Hematopoietic multipotent progenitor cell treated with erythropoietin and hydrocortisone succinate and interleukin-3 and kit ligand, for 17 days (in vitro differentiated cells): ENCODE data around the gene RIN1.
"Not testable (repeated sequence)": the region's sequence is repeated elsewhere in the genome, so short reads cannot be mapped to it uniquely, and the experiment has no call there.

Experiments
- DNase-seq: peaks from one replicate; pipeline ENCODE4 v3.0.0-alpha.2; 2015; ENCODE audit warnings: low spot score

Gene RIN1

GRCh38 chr11:66336234-66337102, at the start of gene RIN1:
Gene RIN1 (minus strand): TSS chr11:66336434. CDS start chr11:66336402, 32 bp downstream.
- DNase-seq, result no peak

GRCh38 chr11:66384316-66384715, 48.1 kb upstream of the RIN1 start:
- not testable (repeated sequence) for DNase-seq

- DNase-seq, result not testable (repeated sequence)
Measured at GRCh38 chr11:66380264-66380663, 44.0 kb upstream of the RIN1 start.

- not testable (repeated sequence) for DNase-seq
Measured at GRCh38 chr11:66373690-66374287, 37.6 kb upstream of the RIN1 start.

- DNase-seq, result no peak
Measured at GRCh38 chr11:66373265-66373664, 37.0 kb upstream of the RIN1 start.

- DNase-seq, result no peak
Measured at GRCh38 chr11:66371627-66372415, 35.6 kb upstream of the RIN1 start, which contains the start of gene SLC29A2. Gene SLC29A2 (minus strand): TSS chr11:66371760. CDS start chr11:66371591, 169 bp downstream.

GRCh38 chr11:66369073-66369894, 33.0 kb upstream of the RIN1 start:
- no peak for DNase-seq

GRCh38 chr11:66368484-66368883, 32.2 kb upstream of the RIN1 start:
- DNase-seq, result no peak

- no peak for DNase-seq
Measured at GRCh38 chr11:66367561-66368312, 31.5 kb upstream of the RIN1 start.

GRCh38 chr11:66366844-66367477, 30.7 kb upstream of the RIN1 start:
- DNase-seq, result no peak

- no peak for DNase-seq
Measured at GRCh38 chr11:66365711-66366619, 29.7 kb upstream of the RIN1 start.

- no peak for DNase-seq
Measured at GRCh38 chr11:66365166-66365565, 28.9 kb upstream of the RIN1 start.

GRCh38 chr11:66363805-66364535, 27.7 kb upstream of the RIN1 start:
- peak; percentile 64 for DNase-seq

- no peak for DNase-seq
Measured at GRCh38 chr11:66363187-66363601, 27.0 kb upstream of the RIN1 start.

- no peak for DNase-seq
Measured at GRCh38 chr11:66362481-66363147, 26.4 kb upstream of the RIN1 start.

GRCh38 chr11:66361502-66361941, 25.3 kb upstream of the RIN1 start:
- DNase-seq, result no peak

- no peak for DNase-seq
Measured at GRCh38 chr11:66360406-66361073, 24.3 kb upstream of the RIN1 start.
